HEK293 (cell line): ENCODE data around the gene SLC35E3.

Experiments used
- CTCF ChIA-PET: fragments of 350-600 bp; formaldehyde crosslinking; extraction: SDS; loops from one replicate; lab custom pipeline; 2021; ENCODE audit warnings: antibody characterized with exemption; lab: Yijun Ruan, JAX
- POLR2A ChIA-PET: fragments of 300-600 bp; formaldehyde crosslinking; extraction: SDS; loops from one replicate; lab custom pipeline; 2020; ENCODE audit warnings: antibody characterized with exemption, inconsistent platforms; lab: Yijun Ruan, JAX
- H3K27ac ChIP-seq: fragments of 200-500 bp; sonication (Bioruptor generic); 2 replicates; pipeline ENCODE4 v1.5.1; 2014; ENCODE audit warnings: low read depth, low read length, control low read depth, inconsistent platforms; ENCODE audit errors: extremely low read depth
- H3K36me3 ChIP-seq, 2 experiments: fragments of 200-500 bp in 1 of 2; sonication (Bioruptor generic) in 1 of 2; 1 replicate in 1 of 2; 2 replicates in 1 of 2; pipeline ENCODE4 v1.5.1; 2014 to 2017; ENCODE audit warnings: inconsistent platforms in 2 of 2, low read length in 2 of 2; ENCODE audit not compliant: control insufficient read depth in 2 of 2, insufficient read depth in 1 of 2
- H3K4me1 ChIP-seq: fragments of 200-500 bp; sonication (Bioruptor generic); 2 replicates; pipeline ENCODE4 v1.5.1; 2014; ENCODE audit warnings: mild to moderate bottlenecking, low read length, inconsistent platforms; ENCODE audit not compliant: control insufficient read depth, insufficient read depth
- H3K4me3 ChIP-seq: 2 replicates; pipeline ENCODE4 v1.5.1; 2011; ENCODE audit warnings: low read depth, mild to moderate bottlenecking, control low read depth, low read length, moderate library complexity
- H3K9me3 ChIP-seq: fragments of 200-500 bp; sonication (Bioruptor generic); 2 replicates; pipeline ENCODE4 v1.5.1; 2014; ENCODE audit warnings: low read depth, low read length, inconsistent platforms; ENCODE audit not compliant: control insufficient read depth, insufficient read depth
- BCL6B ChIP-seq: fragments of 450-650 bp; formaldehyde crosslinking; IDR thresholded peaks from 2 replicates; pipeline ENCODE4 v1.5.1; 2017; ENCODE audit warnings: missing biosample characterization, missing genetic modification characterization
- PRDM10 ChIP-seq: fragments of 450-650 bp; formaldehyde crosslinking; IDR thresholded peaks from 2 replicates; pipeline ENCODE4 v1.5.1; 2016; ENCODE audit warnings: missing biosample characterization, missing genetic modification characterization
- ZBTB21 ChIP-seq: fragments of 450-650 bp; formaldehyde crosslinking; IDR thresholded peaks from 2 replicates; pipeline ENCODE4 v1.5.1; 2017; ENCODE audit warnings: missing biosample characterization, missing genetic modification characterization
- ZNF155 ChIP-seq: fragments of 450-650 bp; formaldehyde crosslinking; IDR thresholded peaks from 2 replicates; pipeline ENCODE4 v1.5.1; 2016; ENCODE audit warnings: missing biosample characterization, missing genetic modification characterization
- ZNF169 ChIP-seq: fragments of 450-650 bp; formaldehyde crosslinking; IDR thresholded peaks from 2 replicates; pipeline ENCODE4 v1.5.1; 2016; ENCODE audit warnings: missing biosample characterization, missing genetic modification characterization
- ZNF280D ChIP-seq: fragments of 450-650 bp; formaldehyde crosslinking; IDR thresholded peaks from 2 replicates; pipeline ENCODE4 v1.5.1; 2016; ENCODE audit warnings: missing biosample characterization, missing genetic modification characterization
- ZNF350 ChIP-seq: fragments of 450-650 bp; formaldehyde crosslinking; IDR thresholded peaks from 2 replicates; pipeline ENCODE4 v1.5.0; 2017; ENCODE audit warnings: missing biosample characterization, mild to moderate bottlenecking, missing genetic modification characterization
- ZNF37A ChIP-seq: fragments of 450-650 bp; IDR thresholded peaks from 2 replicates; pipeline ENCODE4 v1.5.1; 2018; ENCODE audit warnings: missing biosample characterization, missing genetic modification characterization
- ZNF404 ChIP-seq: fragments of 450-650 bp; formaldehyde crosslinking; IDR thresholded peaks from 2 replicates; pipeline ENCODE4 v1.5.1; 2017; ENCODE audit warnings: missing biosample characterization, missing genetic modification characterization
- ZNF449 ChIP-seq: fragments of 450-650 bp; formaldehyde crosslinking; IDR thresholded peaks from 2 replicates; pipeline ENCODE4 v1.5.1; 2017; ENCODE audit warnings: missing biosample characterization, mild to moderate bottlenecking, missing genetic modification characterization, moderate library complexity
- ZNF560 ChIP-seq: fragments of 450-650 bp; formaldehyde crosslinking; IDR thresholded peaks from 2 replicates; pipeline ENCODE4 v1.5.1; 2017; ENCODE audit warnings: missing biosample characterization, missing genetic modification characterization, borderline replicate concordance
- ZNF626 ChIP-seq: fragments of 450-650 bp; sonication (Bioruptor Pico); formaldehyde crosslinking; IDR thresholded peaks from 2 replicates; pipeline ENCODE4 v1.5.1; 2018; ENCODE audit warnings: missing biosample characterization, missing genetic modification characterization, inconsistent platforms
- ZNF664 ChIP-seq: fragments of 450-650 bp; formaldehyde crosslinking; IDR thresholded peaks from 2 replicates; pipeline ENCODE4 v1.5.1; 2016; ENCODE audit warnings: missing biosample characterization, missing genetic modification characterization

SLC35E3 gene

GRCh38 chr12:68827895-68828671, 82.1 kb downstream of the SLC35E3 start:
- H3K9me3 ChIP-seq = no peaks in the 10 kb centered on the region
- ChIA-PET CTCF (interaction anchor here (0.6 to 1.0 kb wide), 3 partner anchors 16 to 605 kb away, joined by 3 read pairs; no protein-coding TSS in a partner anchor), POLR2A (interaction anchor here (0.6 to 1.3 kb wide), 2 partner anchors 8 to 21 kb away, joined by 3 to 4 read pairs; no protein-coding TSS in a partner anchor)
- no peak overlapping the region for H3K4me3 ChIP-seq
- H3K4me1 ChIP-seq = no peaks in the 10 kb centered on the region
- no peak overlapping the region for H3K27ac ChIP-seq
- TF ChIP-seq ZNF664 (tag by site-specific recombination) (no peak), PRDM10 (tag by site-specific recombination) (peak; percentile 59)
- peaks cover 74 to 97% of the 10 kb centered on the region in 2 experiments for H3K36me3 ChIP-seq

- H3K9me3 ChIP-seq = no peaks in the 10 kb centered on the region
- no peak for TF ChIP-seq ZNF626
- TF ChIP-seq ZNF449 (tag by site-specific recombination) = no peak
- no peak for TF ChIP-seq ZNF37A (tag by site-specific recombination)
- TF ChIP-seq ZNF155 (tag by site-specific recombination) = no peak
- TF ChIP-seq ZNF350 = no peak
- TF ChIP-seq ZBTB21 (tag by site-specific recombination) = no peak
- TF ChIP-seq ZNF404 = no peak
- TF ChIP-seq BCL6B (tag by site-specific recombination) = no peak
- no peak for TF ChIP-seq ZNF169 (tag by site-specific recombination)
- TF ChIP-seq ZNF280D (tag by site-specific recombination) = no peak
- no peak for TF ChIP-seq ZNF560
- TF ChIP-seq, all 188 proteins: peak for 0
- Histone ChIP-seq H3K27ac (no peak overlapping the region), H3K4me1 (no peaks in the 10 kb centered on the region), H3K36me3 (peaks cover 72 to 95% of the 10 kb centered on the region in 2 experiments), H3K4me3 (no peak overlapping the region)
- CTCF ChIA-PET = interaction anchor here (0.6 to 1.0 kb wide), 2 partner anchors 15 to 606 kb away, joined by 3 read pairs; no protein-coding TSS in a partner anchor
- POLR2A ChIA-PET = interaction anchor here (0.6 to 1.3 kb wide), 2 partner anchors 8 to 22 kb away, joined by 3 to 4 read pairs; no protein-coding TSS in a partner anchor
These were observed 82.7 kb downstream of the SLC35E3 start for GRCh38 chr12:68828672-68829068.
